ENCODE data around the gene EIF1.
"Not testable (repeated sequence)": the region's sequence is repeated elsewhere in the genome, so short reads cannot be mapped to it uniquely, and the experiment has no call there.

Gene EIF1

DNA sequence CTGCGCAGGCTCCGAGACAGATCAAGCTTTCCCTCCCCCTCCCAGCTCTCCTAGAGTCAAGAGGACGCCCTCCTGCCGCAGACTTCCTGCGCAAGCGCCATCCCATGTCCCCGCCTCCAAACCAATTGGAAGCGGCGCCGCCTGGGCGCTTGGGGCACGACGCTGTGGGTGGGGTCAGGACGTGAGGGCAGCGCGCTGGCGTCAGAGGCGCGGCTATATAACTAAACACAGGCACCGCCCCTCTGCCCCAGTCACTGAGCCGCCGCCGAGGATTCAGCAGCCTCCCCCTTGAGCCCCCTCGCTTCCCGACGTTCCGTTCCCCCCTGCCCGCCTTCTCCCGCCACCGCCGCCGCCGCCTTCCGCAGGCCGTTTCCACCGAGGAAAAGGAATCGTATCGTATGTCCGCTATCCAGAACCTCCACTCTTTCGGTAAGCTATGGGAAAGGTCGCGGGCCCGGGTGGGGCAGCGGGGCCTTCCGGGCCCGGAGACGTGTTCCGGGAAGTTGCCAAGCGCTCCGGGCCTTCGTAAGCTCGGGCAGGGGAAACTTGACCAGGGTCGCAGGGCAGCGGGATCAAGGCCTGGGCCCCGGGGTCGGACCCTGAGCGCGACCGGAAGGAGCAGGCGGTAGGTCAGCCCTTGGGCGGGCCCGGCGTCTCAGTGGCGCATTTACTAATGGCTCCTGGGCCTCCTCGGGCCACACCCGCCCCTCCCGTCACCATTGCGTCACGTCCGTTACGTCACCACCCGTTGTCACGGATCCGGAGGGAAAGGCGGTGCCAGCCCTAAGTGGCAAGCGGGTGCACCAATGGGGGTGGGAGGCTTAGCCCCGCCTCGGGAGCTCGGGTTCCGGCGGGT, at the start of gene EIF1:
EIF1 (plus strand) TSS at position 245 of the 856 bp plus-strand sequence; CDS start at position 399, 154 bp downstream.
- Histone ChIP-seq H3K4me1 (ENCODE audit: control insufficient read depth, low read length) (peaks cover 17% of the 10 kb centered on the region), H4K20me1 (ENCODE audit: control insufficient read depth, insufficient read depth, low read depth, low read length) (peaks cover 23% of the 10 kb centered on the region), H3K4me3 (ENCODE audit: low read length) (peak within 1 kb of the TSS; percentile 84), H3K79me2 (ENCODE audit: control insufficient read depth, low read length) (peaks cover 29% of the 10 kb centered on the region), H3K9me2 (replicated peaks; ENCODE audit: control insufficient read depth, low read length) (no peaks in the 10 kb centered on the region), H3K9me3 (ENCODE audit: control insufficient read depth, insufficient read depth, low read length) (no peaks in the 10 kb centered on the region), H3K27ac (ENCODE audit: low read depth, low read length) (peak within 1 kb of the TSS; percentile 75), H3K27me3 (ENCODE audit: control insufficient read depth, low read length) (peaks cover 5% of the 10 kb centered on the region; the same call in 1 of the 2 replicates), H3F3A (ENCODE audit: control insufficient read depth, insufficient read depth) (peaks cover 44% of the 10 kb centered on the region), H3K36me3 (ENCODE audit: control insufficient read depth, low read length) (peaks cover 48% of the 10 kb centered on the region), H3K4me2 (ENCODE audit: low read length) (peak within 1 kb of the TSS; percentile 86)
- TF ChIP-seq, protein P1, sequence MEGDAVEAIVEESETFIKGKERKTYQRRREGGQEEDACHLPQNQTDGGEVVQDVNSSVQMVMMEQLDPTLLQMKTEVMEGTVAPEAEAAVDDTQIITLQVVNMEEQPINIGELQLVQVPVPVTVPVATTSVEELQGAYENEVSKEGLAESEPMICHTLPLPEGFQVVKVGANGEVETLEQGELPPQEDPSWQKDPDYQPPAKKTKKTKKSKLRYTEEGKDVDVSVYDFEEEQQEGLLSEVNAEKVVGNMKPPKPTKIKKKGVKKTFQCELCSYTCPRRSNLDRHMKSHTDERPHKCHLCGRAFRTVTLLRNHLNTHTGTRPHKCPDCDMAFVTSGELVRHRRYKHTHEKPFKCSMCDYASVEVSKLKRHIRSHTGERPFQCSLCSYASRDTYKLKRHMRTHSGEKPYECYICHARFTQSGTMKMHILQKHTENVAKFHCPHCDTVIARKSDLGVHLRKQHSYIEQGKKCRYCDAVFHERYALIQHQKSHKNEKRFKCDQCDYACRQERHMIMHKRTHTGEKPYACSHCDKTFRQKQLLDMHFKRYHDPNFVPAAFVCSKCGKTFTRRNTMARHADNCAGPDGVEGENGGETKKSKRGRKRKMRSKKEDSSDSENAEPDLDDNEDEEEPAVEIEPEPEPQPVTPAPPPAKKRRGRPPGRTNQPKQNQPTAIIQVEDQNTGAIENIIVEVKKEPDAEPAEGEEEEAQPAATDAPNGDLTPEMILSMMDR (IDR thresholded peaks at IDR 0.05; ENCODE audit: low read depth, low read length, poor library complexity, severe bottlenecking): no peak
- TF ChIP-seq EZH2phosphoT487 (IDR thresholded peaks at IDR 0.05; ENCODE audit: borderline replicate concordance, low read length): no peak

DNA sequence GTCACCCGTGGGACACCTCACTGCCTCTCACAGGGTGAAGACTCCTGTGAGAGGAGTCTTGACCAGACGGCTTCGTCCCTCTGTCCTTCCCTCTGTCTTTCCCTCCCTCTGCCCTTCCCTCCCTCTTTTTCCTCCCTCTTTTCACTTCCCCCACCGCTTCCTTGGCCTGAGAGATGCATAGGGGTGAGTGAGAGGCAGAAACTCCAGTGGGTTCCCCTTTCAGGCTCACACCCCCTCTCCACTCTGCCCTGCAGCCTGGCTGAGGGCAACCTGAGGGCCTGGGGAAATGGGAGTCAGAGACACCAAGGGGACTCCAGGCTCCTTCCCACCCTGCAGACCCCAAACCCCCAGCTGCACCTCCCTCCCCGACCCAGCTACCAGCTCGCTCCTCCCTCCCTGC, 49.7 kb upstream of the EIF1 start:
- no peaks in the 10 kb centered on the region for H3K4me1 ChIP-seq (ENCODE audit: control insufficient read depth, low read length)
- H3K36me3 ChIP-seq (ENCODE audit: control insufficient read depth, low read length): no peaks in the 10 kb centered on the region
- no peaks in the 10 kb centered on the region for H3K79me2 ChIP-seq (ENCODE audit: control insufficient read depth, low read length)
- H3K9me3 ChIP-seq (ENCODE audit: control insufficient read depth, insufficient read depth, low read length): no peaks in the 10 kb centered on the region
- no peaks in the 10 kb centered on the region for H3K27me3 ChIP-seq (ENCODE audit: control insufficient read depth, low read length)
- no peaks in the 10 kb centered on the region for H3K9me2 ChIP-seq (replicated peaks; ENCODE audit: control insufficient read depth, low read length)
- no peak overlapping the region for H3K4me3 ChIP-seq (ENCODE audit: low read length)
- H3K4me2 ChIP-seq (ENCODE audit: low read length): no peak overlapping the region
- TF ChIP-seq EZH2phosphoT487 (IDR thresholded peaks at IDR 0.05; ENCODE audit: borderline replicate concordance, low read length): no peak
- TF ChIP-seq, protein P1 (IDR thresholded peaks at IDR 0.05; ENCODE audit: low read depth, low read length, poor library complexity, severe bottlenecking): no peak
- no peaks in the 10 kb centered on the region for H3F3A ChIP-seq (ENCODE audit: control insufficient read depth, insufficient read depth)
- H3K27ac ChIP-seq (ENCODE audit: low read depth, low read length): no peak overlapping the region
- H4K20me1 ChIP-seq (ENCODE audit: control insufficient read depth, insufficient read depth, low read depth, low read length): no peaks in the 10 kb centered on the region

DNA sequence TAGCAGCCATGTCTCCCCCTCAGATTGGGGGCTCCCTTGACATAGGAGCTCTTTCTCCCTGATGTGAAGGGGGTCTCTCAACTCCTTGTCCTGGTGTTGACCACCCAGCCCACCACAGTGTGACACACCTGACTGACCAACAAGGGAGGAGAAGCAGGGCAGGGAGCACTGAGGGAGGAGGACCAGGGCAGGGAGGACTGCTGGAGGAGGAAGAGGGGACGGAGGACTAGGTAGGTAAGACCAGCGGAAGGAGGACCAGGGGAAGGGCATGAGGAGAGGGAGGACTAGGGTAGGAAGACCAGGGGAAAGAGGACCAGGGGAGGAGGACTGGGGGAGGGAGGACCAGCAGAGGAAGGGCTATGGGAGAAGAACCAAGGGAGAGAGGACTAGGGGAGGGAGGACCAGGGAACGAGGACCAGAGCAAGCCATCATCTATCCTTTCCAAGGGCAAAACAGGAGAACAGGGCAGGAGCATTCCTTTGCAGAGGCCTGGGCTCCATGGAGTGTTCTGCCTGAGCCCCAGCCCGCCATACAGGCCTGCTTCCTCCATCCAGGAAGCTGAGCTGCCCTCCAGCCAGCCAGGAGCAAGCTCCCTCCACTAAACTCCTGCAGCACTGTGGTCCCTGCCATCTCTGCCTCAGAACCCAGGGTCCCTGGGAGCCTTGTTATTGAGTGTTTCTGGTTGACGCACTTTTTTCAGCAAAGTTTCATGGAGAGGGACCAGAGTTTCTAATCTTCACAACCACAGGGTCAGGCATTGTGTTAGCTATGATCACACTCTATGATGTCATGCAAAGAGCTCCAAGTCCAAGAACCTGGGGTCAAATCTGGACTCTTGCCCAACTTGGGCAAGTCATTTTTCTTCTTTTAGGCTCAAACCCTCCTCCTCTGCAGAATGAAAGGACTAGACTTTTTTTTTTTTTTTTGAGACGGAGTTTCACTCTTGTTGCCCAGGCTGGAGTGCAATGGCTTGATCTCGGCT, 48.9 kb upstream of the EIF1 start:
- Histone ChIP-seq H3F3A (ENCODE audit: control insufficient read depth, insufficient read depth) (no peaks in the 10 kb centered on the region), H3K4me3 (ENCODE audit: low read length) (no peak overlapping the region), H3K79me2 (ENCODE audit: control insufficient read depth, low read length) (no peaks in the 10 kb centered on the region), H3K9me3 (ENCODE audit: control insufficient read depth, insufficient read depth, low read length) (no peaks in the 10 kb centered on the region), H3K9me2 (replicated peaks; ENCODE audit: control insufficient read depth, low read length) (no peaks in the 10 kb centered on the region), H4K20me1 (ENCODE audit: control insufficient read depth, insufficient read depth, low read depth, low read length) (no peaks in the 10 kb centered on the region), H3K36me3 (ENCODE audit: control insufficient read depth, low read length) (no peaks in the 10 kb centered on the region), H3K4me2 (ENCODE audit: low read length) (no peak overlapping the region), H3K4me1 (ENCODE audit: control insufficient read depth, low read length) (no peaks in the 10 kb centered on the region), H3K27me3 (ENCODE audit: control insufficient read depth, low read length) (no peaks in the 10 kb centered on the region), H3K27ac (ENCODE audit: low read depth, low read length) (no peak overlapping the region)
- TF ChIP-seq, protein P1 (IDR thresholded peaks at IDR 0.05; ENCODE audit: low read depth, low read length, poor library complexity, severe bottlenecking): no peak
- TF ChIP-seq EZH2phosphoT487 (IDR thresholded peaks at IDR 0.05; ENCODE audit: borderline replicate concordance, low read length): no peak

DNA sequence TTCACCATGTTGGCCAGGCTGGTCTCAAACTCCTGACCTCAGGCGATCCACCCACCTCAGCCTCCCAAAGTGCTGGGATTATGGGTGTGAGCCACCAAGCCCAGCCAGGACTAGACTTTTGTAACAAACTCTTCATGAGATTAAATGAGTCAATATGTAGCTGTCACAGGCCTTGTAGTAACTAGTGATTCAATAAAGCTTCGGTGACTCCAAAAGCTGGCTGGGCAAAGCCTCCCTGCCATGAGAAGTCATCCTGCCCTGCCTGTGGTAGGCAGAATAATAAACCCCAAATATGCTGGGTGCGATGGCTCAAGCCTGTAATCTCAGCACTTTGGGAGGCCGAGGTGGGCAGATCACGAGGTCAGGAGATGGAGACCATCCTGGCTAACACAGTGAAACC, 48.1 kb upstream of the EIF1 start:
- not testable (repeated sequence) for H3K4me1 ChIP-seq (ENCODE audit: control insufficient read depth, low read length); H3K36me3 ChIP-seq (ENCODE audit: control insufficient read depth, low read length); H3K27ac ChIP-seq (ENCODE audit: low read depth, low read length); H4K20me1 ChIP-seq (ENCODE audit: control insufficient read depth, insufficient read depth, low read depth, low read length); H3K27me3 ChIP-seq (ENCODE audit: control insufficient read depth, low read length); H3K79me2 ChIP-seq (ENCODE audit: control insufficient read depth, low read length); H3K4me3 ChIP-seq (ENCODE audit: low read length); H3K4me2 ChIP-seq (ENCODE audit: low read length); H3F3A ChIP-seq (ENCODE audit: control insufficient read depth, insufficient read depth); H3K9me3 ChIP-seq (ENCODE audit: control insufficient read depth, insufficient read depth, low read length); H3K9me2 ChIP-seq (replicated peaks; ENCODE audit: control insufficient read depth, low read length)
